ENCODE data around the gene MYL5. TPM values are rescaled to one million over a fixed set of nuclear protein-coding genes. Genes with fewer than 3 reads are reported as not detected.

The MYL5 gene
- total and polyA plus RNA-seq, 2 of the 13 experiments (the other 11 are each of a cell fraction or from before 2014, with no cell fraction given): 6.5 to 16.0 TPM

DNA sequence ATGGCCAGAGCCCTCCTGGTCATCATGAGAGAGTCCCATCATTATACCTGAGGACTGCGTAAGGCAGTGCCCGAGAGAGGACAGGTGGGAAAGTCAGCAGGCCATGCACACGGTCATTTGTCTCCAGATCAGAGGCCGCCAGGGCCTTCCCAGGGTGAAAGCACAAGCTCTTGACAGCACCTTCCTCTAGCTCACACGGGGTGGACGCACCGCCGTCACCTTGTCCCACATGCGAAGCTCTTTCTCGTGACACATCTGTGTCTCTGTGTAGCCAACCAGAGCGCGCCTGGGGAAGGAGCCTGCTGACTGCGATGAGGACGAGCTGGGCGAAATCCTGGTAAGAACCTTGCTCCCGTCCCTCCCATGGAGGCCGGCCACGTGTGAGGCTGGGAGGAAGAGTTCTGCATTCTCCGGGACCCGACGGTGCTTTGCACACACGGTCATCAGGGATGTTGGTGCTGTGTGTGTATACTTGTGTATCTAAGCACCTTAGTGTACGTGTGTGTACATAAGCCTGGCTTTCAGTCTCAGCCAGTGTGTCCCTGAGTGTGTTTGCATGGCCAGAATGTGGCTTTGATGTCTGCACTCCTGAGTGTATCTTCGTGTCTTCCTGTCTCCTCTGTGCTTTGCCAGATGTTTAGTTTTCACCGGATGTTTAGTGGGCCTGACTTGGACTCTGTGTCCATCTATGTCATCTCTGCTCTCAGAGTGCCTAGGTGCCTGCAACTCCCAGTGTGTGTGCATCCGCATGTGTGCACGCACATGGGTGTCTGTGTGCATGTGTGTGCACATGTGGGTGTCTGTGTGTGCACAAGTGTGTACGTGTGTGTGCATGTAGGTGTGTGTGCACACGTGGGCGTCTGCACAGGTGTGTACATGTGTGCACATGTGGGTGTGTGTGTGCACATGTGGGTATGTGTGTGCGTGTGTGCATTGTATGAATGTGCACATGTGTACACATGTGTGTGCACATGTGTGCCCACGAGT lies 15.4 kb upstream of the MYL5 start (continued):
- TF ChIP-seq, protein P1, sequence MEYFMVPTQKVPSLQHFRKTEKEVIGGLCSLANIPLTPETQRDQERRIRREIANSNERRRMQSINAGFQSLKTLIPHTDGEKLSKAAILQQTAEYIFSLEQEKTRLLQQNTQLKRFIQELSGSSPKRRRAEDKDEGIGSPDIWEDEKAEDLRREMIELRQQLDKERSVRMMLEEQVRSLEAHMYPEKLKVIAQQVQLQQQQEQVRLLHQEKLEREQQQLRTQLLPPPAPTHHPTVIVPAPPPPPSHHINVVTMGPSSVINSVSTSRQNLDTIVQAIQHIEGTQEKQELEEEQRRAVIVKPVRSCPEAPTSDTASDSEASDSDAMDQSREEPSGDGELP (IDR thresholded peaks at IDR 0.05; ENCODE audit: borderline replicate concordance, low read depth): peak; percentile 57; the same call in 1 of the 2 replicates

DNA sequence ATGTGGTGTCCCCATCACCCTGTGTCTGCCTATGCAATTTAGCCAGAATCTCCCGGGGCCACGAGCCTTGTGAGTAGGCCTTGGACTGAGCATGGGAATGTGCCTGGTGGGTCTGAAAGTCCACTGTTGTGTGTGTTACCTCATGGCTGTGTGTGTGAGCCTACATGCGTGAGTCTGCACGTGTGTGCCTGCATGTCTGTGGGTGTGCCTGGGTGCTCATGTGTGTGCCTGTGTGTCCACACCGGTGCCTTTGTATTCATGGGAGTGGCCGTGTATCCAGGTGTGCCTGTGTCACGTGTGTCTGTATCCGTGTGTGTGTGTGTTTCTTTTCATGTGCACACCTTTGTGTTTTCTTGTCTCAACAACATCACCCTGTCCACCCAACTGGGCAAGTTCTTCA lies 14.5 kb upstream of the MYL5 start:
- POLR2A ChIA-PET: no interaction called here
- WGBS (ENCODE audit: low lambda C conversion rate): 50% methylated on average over 4 of the region's 8 CpGs
- Histone ChIP-seq H3K4me1 (ENCODE audit: insufficient read depth, low read length) (peaks cover 67% of the 10 kb centered on the region), H3K4me2 (ENCODE audit: low read depth, low read length) (no peak overlapping the region), H3K4me3 (replicated peaks in 1 of 3; ENCODE audit: insufficient read depth in 1 of 3, low read depth in 2 of 3, low read length in 3 of 3) (no peak overlapping the region), H3K36me3 (replicated peaks in 1 of 2; ENCODE audit: control insufficient read depth in 1 of 2, insufficient read depth in 2 of 2, low read length in 2 of 2) (no peaks in the 10 kb centered on the region), H3K79me2 (ENCODE audit: insufficient read depth, low read length) (no peaks in the 10 kb centered on the region), H3K27me3 (ENCODE audit: control insufficient read depth in 1 of 2, insufficient read depth in 2 of 2, low read length in 2 of 2) (peaks cover 0 to 12% of the 10 kb centered on the region in 2 experiments; a peak in 2 of 5 replicates), H2AFZ (ENCODE audit: low read length) (no peak overlapping the region), H3K9me3 (ENCODE audit: low read length) (no peaks in the 10 kb centered on the region), H4K20me1 (ENCODE audit: insufficient read depth, low read length) (no peaks in the 10 kb centered on the region), H3K27ac (ENCODE audit: extremely low read length, insufficient read depth, low read length) (no peak overlapping the region), H3K9ac (ENCODE audit: insufficient read depth, low read depth, low read length) (no peak overlapping the region)
- FAIRE-seq (no peak), ATAC-seq (no peak), DNase-seq (ENCODE audit: low spot score) (no peak)
- in situ Hi-C loops (cut with HindIII; ENCODE audit: extremely low pct_ligation_motif_present, low pct_unique_long_range_greater_than_20kb) (no loop called here), intact Hi-C loops (cut with micrococcal nuclease; ENCODE audit: unreplicated experiment) (no loop called here)
- CTCF ChIA-PET (ENCODE audit: low intra/inter-chr PET ratio, low total read pairs): no interaction called here
- no TSS peak for BruUV-seq (replicated peaks)
- no peak for TF ChIP-seq GATAD1 (CRISPR knock-in tag; IDR thresholded peaks at IDR 0.05)
- no peak for TF ChIP-seq ZNF792 (CRISPR knock-in tag; IDR thresholded peaks at IDR 0.05)
- TF ChIP-seq, protein P2, sequence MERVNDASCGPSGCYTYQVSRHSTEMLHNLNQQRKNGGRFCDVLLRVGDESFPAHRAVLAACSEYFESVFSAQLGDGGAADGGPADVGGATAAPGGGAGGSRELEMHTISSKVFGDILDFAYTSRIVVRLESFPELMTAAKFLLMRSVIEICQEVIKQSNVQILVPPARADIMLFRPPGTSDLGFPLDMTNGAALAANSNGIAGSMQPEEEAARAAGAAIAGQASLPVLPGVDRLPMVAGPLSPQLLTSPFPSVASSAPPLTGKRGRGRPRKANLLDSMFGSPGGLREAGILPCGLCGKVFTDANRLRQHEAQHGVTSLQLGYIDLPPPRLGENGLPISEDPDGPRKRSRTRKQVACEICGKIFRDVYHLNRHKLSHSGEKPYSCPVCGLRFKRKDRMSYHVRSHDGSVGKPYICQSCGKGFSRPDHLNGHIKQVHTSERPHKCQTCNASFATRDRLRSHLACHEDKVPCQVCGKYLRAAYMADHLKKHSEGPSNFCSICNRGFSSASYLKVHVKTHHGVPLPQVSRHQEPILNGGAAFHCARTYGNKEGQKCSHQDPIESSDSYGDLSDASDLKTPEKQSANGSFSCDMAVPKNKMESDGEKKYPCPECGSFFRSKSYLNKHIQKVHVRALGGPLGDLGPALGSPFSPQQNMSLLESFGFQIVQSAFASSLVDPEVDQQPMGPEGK (CRISPR knock-in tag; IDR thresholded peaks at IDR 0.05): no peak
- no peak for TF ChIP-seq ZNF674 (CRISPR knock-in tag; IDR thresholded peaks at IDR 0.05; ENCODE audit: low read depth)
- TF ChIP-seq, protein P3, sequence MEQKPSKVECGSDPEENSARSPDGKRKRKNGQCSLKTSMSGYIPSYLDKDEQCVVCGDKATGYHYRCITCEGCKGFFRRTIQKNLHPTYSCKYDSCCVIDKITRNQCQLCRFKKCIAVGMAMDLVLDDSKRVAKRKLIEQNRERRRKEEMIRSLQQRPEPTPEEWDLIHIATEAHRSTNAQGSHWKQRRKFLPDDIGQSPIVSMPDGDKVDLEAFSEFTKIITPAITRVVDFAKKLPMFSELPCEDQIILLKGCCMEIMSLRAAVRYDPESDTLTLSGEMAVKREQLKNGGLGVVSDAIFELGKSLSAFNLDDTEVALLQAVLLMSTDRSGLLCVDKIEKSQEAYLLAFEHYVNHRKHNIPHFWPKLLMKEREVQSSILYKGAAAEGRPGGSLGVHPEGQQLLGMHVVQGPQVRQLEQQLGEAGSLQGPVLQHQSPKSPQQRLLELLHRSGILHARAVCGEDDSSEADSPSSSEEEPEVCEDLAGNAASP (CRISPR knock-in tag; IDR thresholded peaks at IDR 0.05; ENCODE audit: borderline replicate concordance): no peak
- no peak for TF ChIP-seq MIER3 (CRISPR knock-in tag; IDR thresholded peaks at IDR 0.05; ENCODE audit: borderline replicate concordance)
- no peak for TF ChIP-seq ZNF841 (CRISPR knock-in tag; IDR thresholded peaks at IDR 0.05; ENCODE audit: borderline replicate concordance)
- no peak for TF ChIP-seq MXD4 (CRISPR knock-in tag; IDR thresholded peaks at IDR 0.05)
- no peak for TF ChIP-seq ZNF20 (CRISPR knock-in tag; IDR thresholded peaks at IDR 0.05)
- TF ChIP-seq ZSCAN9 (CRISPR knock-in tag; IDR thresholded peaks at IDR 0.05; ENCODE audit: borderline replicate concordance): no peak
- TF ChIP-seq ZNF143 (CRISPR knock-in tag; IDR thresholded peaks at IDR 0.05): no peak
- no peak for TF ChIP-seq NR3C1 (CRISPR knock-in tag; IDR thresholded peaks at IDR 0.05)
- no peak for TF ChIP-seq HOXA7 (CRISPR knock-in tag; IDR thresholded peaks at IDR 0.05)
- TF ChIP-seq MBD4 (IDR thresholded peaks at IDR 0.05; ENCODE audit: borderline replicate concordance, low read length): no peak
- TF ChIP-seq REL (CRISPR knock-in tag; conservative IDR thresholded peaks at IDR 0.05): no peak
